HEK293 (cell line): ENCODE results near the gene GLYATL1B.

Source experiments
- CTCF ChIA-PET: fragments of 350-600 bp; formaldehyde crosslinking; extraction: SDS; loops from one replicate; lab custom pipeline; 2021; ENCODE audit warnings: antibody characterized with exemption; lab: Yijun Ruan, JAX
- POLR2A ChIA-PET: fragments of 300-600 bp; formaldehyde crosslinking; extraction: SDS; loops from one replicate; lab custom pipeline; 2020; ENCODE audit warnings: antibody characterized with exemption, inconsistent platforms; lab: Yijun Ruan, JAX
- H3K27ac ChIP-seq: fragments of 200-500 bp; sonication (Bioruptor generic); 2 replicates; pipeline ENCODE4 v1.5.1; 2014; ENCODE audit warnings: low read depth, low read length, control low read depth, inconsistent platforms; ENCODE audit errors: extremely low read depth
- H3K36me3 ChIP-seq, 2 experiments: fragments of 200-500 bp in 1 of 2; sonication (Bioruptor generic) in 1 of 2; 1 replicate in 1 of 2; 2 replicates in 1 of 2; pipeline ENCODE4 v1.5.1; 2014 to 2017; ENCODE audit warnings: inconsistent platforms in 2 of 2, low read length in 2 of 2; ENCODE audit not compliant: control insufficient read depth in 2 of 2, insufficient read depth in 1 of 2
- H3K4me1 ChIP-seq: fragments of 200-500 bp; sonication (Bioruptor generic); 2 replicates; pipeline ENCODE4 v1.5.1; 2014; ENCODE audit warnings: mild to moderate bottlenecking, low read length, inconsistent platforms; ENCODE audit not compliant: control insufficient read depth, insufficient read depth
- H3K4me3 ChIP-seq: 2 replicates; pipeline ENCODE4 v1.5.1; 2011; ENCODE audit warnings: low read depth, mild to moderate bottlenecking, control low read depth, low read length, moderate library complexity
- H3K9me3 ChIP-seq: fragments of 200-500 bp; sonication (Bioruptor generic); 2 replicates; pipeline ENCODE4 v1.5.1; 2014; ENCODE audit warnings: low read depth, low read length, inconsistent platforms; ENCODE audit not compliant: control insufficient read depth, insufficient read depth
- PATZ1 ChIP-seq: fragments of 450-650 bp; formaldehyde crosslinking; IDR thresholded peaks from 2 replicates; pipeline ENCODE4 v1.5.1; 2016; ENCODE audit warnings: missing biosample characterization, missing genetic modification characterization
- PRDM6 ChIP-seq: fragments of 450-650 bp; formaldehyde crosslinking; IDR thresholded peaks from 2 replicates; pipeline ENCODE4 v1.5.1; 2017; ENCODE audit warnings: missing biosample characterization, missing genetic modification characterization
- SALL2 ChIP-seq: fragments of 450-650 bp; formaldehyde crosslinking; IDR thresholded peaks from 2 replicates; pipeline ENCODE4 v1.5.0; 2017; ENCODE audit warnings: missing biosample characterization, mild to moderate bottlenecking, missing genetic modification characterization, borderline replicate concordance
- SETDB1 ChIP-seq: IDR thresholded peaks from one replicate; pipeline ENCODE4 v1.6.1; 2017; ENCODE audit warnings: mild to moderate bottlenecking, low read length, moderate library complexity, mixed read lengths; ENCODE audit not compliant: insufficient read length
- TSHZ1 ChIP-seq: fragments of 450-650 bp; formaldehyde crosslinking; IDR thresholded peaks from 2 replicates; pipeline ENCODE4 v1.5.1; 2016; ENCODE audit warnings: missing biosample characterization, missing genetic modification characterization, borderline replicate concordance
- YY1 ChIP-seq: fragments of 450-650 bp; formaldehyde crosslinking; IDR thresholded peaks from 2 replicates; pipeline ENCODE4 v1.5.1; 2018; ENCODE audit warnings: missing biosample characterization, missing genetic modification characterization
- ZBTB20 ChIP-seq: fragments of 450-650 bp; formaldehyde crosslinking; IDR thresholded peaks from 2 replicates; pipeline ENCODE4 v1.5.1; 2016; ENCODE audit warnings: missing biosample characterization, missing genetic modification characterization
- ZFP69B ChIP-seq: fragments of 450-650 bp; formaldehyde crosslinking; IDR thresholded peaks from 2 replicates; pipeline ENCODE4 v1.5.1; 2016; ENCODE audit warnings: missing biosample characterization, missing genetic modification characterization
- ZNF175 ChIP-seq: fragments of 450-650 bp; formaldehyde crosslinking; IDR thresholded peaks from 2 replicates; pipeline ENCODE4 v1.5.1; 2016; ENCODE audit warnings: missing biosample characterization, missing genetic modification characterization
- ZNF391 ChIP-seq: fragments of 450-650 bp; formaldehyde crosslinking; IDR thresholded peaks from 2 replicates; pipeline ENCODE4 v1.5.1; 2016; ENCODE audit warnings: low read depth, missing biosample characterization, missing genetic modification characterization, borderline replicate concordance
- ZNF394 ChIP-seq: fragments of 450-650 bp; formaldehyde crosslinking; IDR thresholded peaks from 2 replicates; pipeline ENCODE4 v1.5.1; 2016; ENCODE audit warnings: missing biosample characterization, missing genetic modification characterization, mild to moderate bottlenecking, moderate library complexity, borderline replicate concordance
- ZNF426 ChIP-seq: fragments of 450-650 bp; formaldehyde crosslinking; IDR thresholded peaks from 2 replicates; pipeline ENCODE4 v1.5.1; 2017; ENCODE audit warnings: missing biosample characterization, missing genetic modification characterization, mild to moderate bottlenecking, inconsistent platforms, moderate library complexity
- ZNF473 ChIP-seq: fragments of 450-650 bp; formaldehyde crosslinking; IDR thresholded peaks from 2 replicates; pipeline ENCODE4 v1.5.1; 2017; ENCODE audit warnings: missing biosample characterization, missing genetic modification characterization
- ZNF600 ChIP-seq: fragments of 450-650 bp; formaldehyde crosslinking; IDR thresholded peaks from 2 replicates; pipeline ENCODE4 v1.5.1; 2016; ENCODE audit warnings: missing biosample characterization, missing genetic modification characterization
- ZNF629 ChIP-seq: fragments of 450-650 bp; formaldehyde crosslinking; IDR thresholded peaks from 2 replicates; pipeline ENCODE4 v1.5.1; 2017; ENCODE audit warnings: missing biosample characterization, missing genetic modification characterization
- ZNF692 ChIP-seq: fragments of 450-650 bp; formaldehyde crosslinking; IDR thresholded peaks from 2 replicates; pipeline ENCODE4 v1.5.1; 2016; ENCODE audit warnings: missing biosample characterization, missing genetic modification characterization
- ZNF747 ChIP-seq: fragments of 450-650 bp; formaldehyde crosslinking; IDR thresholded peaks from 2 replicates; pipeline ENCODE4 v1.5.1; 2016; ENCODE audit warnings: missing biosample characterization, missing genetic modification characterization
- ZNF843 ChIP-seq: fragments of 450-650 bp; formaldehyde crosslinking; IDR thresholded peaks from 2 replicates; pipeline ENCODE4 v1.5.1; 2016; ENCODE audit warnings: missing biosample characterization, missing genetic modification characterization
- ZSCAN30 ChIP-seq: fragments of 450-650 bp; IDR thresholded peaks from 2 replicates; pipeline ENCODE4 v1.5.1; 2018; ENCODE audit warnings: missing biosample characterization, mild to moderate bottlenecking, missing genetic modification characterization, moderate library complexity
- TF ChIP-seq, protein P1 (sequence below): fragments of 450-650 bp; IDR thresholded peaks from 2 replicates; pipeline ENCODE4 v1.5.1; 2018; ENCODE audit warnings: missing biosample characterization, mild to moderate bottlenecking, missing genetic modification characterization

The GLYATL1B gene

GRCh38 chr11:59137190-59137589, 51.1 kb downstream of the GLYATL1B start:
- no peaks in the 10 kb centered on the region for H3K4me1 ChIP-seq
- TF ChIP-seq ZNF600 (tag by site-specific recombination): no peak
- no peak for TF ChIP-seq ZNF629 (tag by site-specific recombination)
- no peak for TF ChIP-seq SALL2 (tag by site-specific recombination)
- no peak for TF ChIP-seq ZNF394 (tag by site-specific recombination)
- no peak for TF ChIP-seq ZNF175
- no peak for TF ChIP-seq ZNF391 (tag by site-specific recombination)
- TF ChIP-seq SETDB1: no peak
- no peak for TF ChIP-seq PATZ1
- TF ChIP-seq ZNF747 (tag by site-specific recombination): no peak
- no peak for TF ChIP-seq ZNF473 (tag by site-specific recombination)
- TF ChIP-seq PRDM6 (tag by site-specific recombination): no peak
- TF ChIP-seq ZSCAN30 (tag by site-specific recombination): no peak
- TF ChIP-seq ZNF426 (tag by site-specific recombination): no peak
- no peak for TF ChIP-seq ZNF692 (tag by site-specific recombination)
- no peak for TF ChIP-seq YY1 (tag by site-specific recombination)
- no peak for TF ChIP-seq ZFP69B (tag by site-specific recombination)
- TF ChIP-seq, protein P1, sequence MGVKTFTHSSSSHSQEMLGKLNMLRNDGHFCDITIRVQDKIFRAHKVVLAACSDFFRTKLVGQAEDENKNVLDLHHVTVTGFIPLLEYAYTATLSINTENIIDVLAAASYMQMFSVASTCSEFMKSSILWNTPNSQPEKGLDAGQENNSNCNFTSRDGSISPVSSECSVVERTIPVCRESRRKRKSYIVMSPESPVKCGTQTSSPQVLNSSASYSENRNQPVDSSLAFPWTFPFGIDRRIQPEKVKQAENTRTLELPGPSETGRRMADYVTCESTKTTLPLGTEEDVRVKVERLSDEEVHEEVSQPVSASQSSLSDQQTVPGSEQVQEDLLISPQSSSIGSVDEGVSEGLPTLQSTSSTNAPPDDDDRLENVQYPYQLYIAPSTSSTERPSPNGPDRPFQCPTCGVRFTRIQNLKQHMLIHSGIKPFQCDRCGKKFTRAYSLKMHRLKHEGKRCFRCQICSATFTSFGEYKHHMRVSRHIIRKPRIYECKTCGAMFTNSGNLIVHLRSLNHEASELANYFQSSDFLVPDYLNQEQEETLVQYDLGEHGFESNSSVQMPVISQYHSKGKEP (tag by site-specific recombination): no peak
- no peak for TF ChIP-seq ZBTB20 (tag by site-specific recombination)
- TF ChIP-seq ZNF843: no peak
- TF ChIP-seq TSHZ1 (tag by site-specific recombination): no peak
- H3K27ac ChIP-seq: no peak overlapping the region
- H3K36me3 ChIP-seq: peaks cover 0 to 4% of the 10 kb centered on the region in 2 experiments; a peak in 1 of 3 replicates
- ChIA-PET CTCF (interaction anchor here (0.5 to 1.1 kb wide), 3 partner anchors 21 to 561 kb away, joined by 3 read pairs; no protein-coding TSS in a partner anchor), POLR2A (no interaction called here)
- no peak overlapping the region for H3K4me3 ChIP-seq
- no peaks in the 10 kb centered on the region for H3K9me3 ChIP-seq
